Parietal lobe (tissue), 2 donors: ENCODE data around the gene PDHA1. TPM values are rescaled to one million over a fixed set of nuclear protein-coding genes. Genes with fewer than 3 reads are reported as not detected.

Experiments
- small RNA-seq: library from RNA; depleted of rRNA; stranded (forward); fragments of <200 nt; gene quantifications from one replicate; pipeline ENCODE3, GENCODE V24; 2014; ENCODE audit warnings: low replicate concordance
- total RNA-seq: library from RNA; depleted of rRNA; stranded (reverse); fragments of >200 nt; gene quantifications from one replicate; pipeline ENCODE4 v1.2.3, GENCODE V29; 2014

PDHA1 gene
- 81.4 TPM for total RNA-seq

GRCh38 chrX:19343535-19344408 lies at the start of gene PDHA1:
Gene PDHA1, plus strand, starts transcription at chrX:19343927. Its CDS starts 111 bp downstream, at chrX:19344038.

Small RNA genes within 50 kb of the gene (small RNA-seq; reads per million reads assigned to genes)
- gene RF00019, result not detected

Other genes starting within 250 kb of the PDHA1 start
- 7.5 TPM for gene ADGRG2, start 221.5 kb upstream of the PDHA1 start, total RNA-seq
- 0.94 TPM for gene MAP3K15, start 171.6 kb downstream of the PDHA1 start, total RNA-seq